Mucosa of gallbladder (tissue), 1 donor: ENCODE measurements around the gene PPP1CA. TPM values are rescaled to one million over a fixed set of nuclear protein-coding genes. Genes with fewer than 3 reads are reported as not detected.
"Not testable (repeated sequence)": the region's sequence is repeated elsewhere in the genome, so short reads cannot be mapped to it uniquely, and the experiment has no call there.

ENCODE experiments used
- DNase-seq: peaks from one replicate; pipeline ENCODE4 v3.0.0-alpha.2; 2020; ENCODE audit warnings: low spot score
- total RNA-seq: library from RNA; stranded (reverse); gene quantifications from one replicate; pipeline ENCODE4 v1.2.1, GENCODE V29; 2021
- donor health status: DM: no; HTN: no; CAD: no.

Gene PPP1CA
- total RNA-seq, 1 donor from 2014 or later: 140 TPM

GRCh38 chr11:67404515-67405195 lies 3.0 kb upstream of the PPP1CA start:
- DNase-seq: no peak

- DNase-seq: not testable (repeated sequence)
These were observed 1.4 kb upstream of the PPP1CA start for GRCh38 chr11:67403085-67403484.

- not testable (repeated sequence) for DNase-seq
These were observed 658 bp upstream of the PPP1CA start for GRCh38 chr11:67402192-67402839.

- no peak for DNase-seq
These were observed 640 bp downstream of the PPP1CA start for GRCh38 chr11:67400942-67401494.

GRCh38 chr11:67400251-67400941 lies 1.3 kb downstream of the PPP1CA start:
- DNase-seq: peak; percentile 48

- no peak for DNase-seq
These were observed 2.7 kb downstream of the PPP1CA start for GRCh38 chr11:67398661-67399563.

GRCh38 chr11:67397986-67398660 lies 3.5 kb downstream of the PPP1CA start:
- no peak for DNase-seq

- DNase-seq: no peak
These were observed 4.1 kb downstream of the PPP1CA start for GRCh38 chr11:67397536-67397935.

GRCh38 chr11:67396587-67397389 lies 4.9 kb downstream of the PPP1CA start:
- DNase-seq: no peak

- DNase-seq: no peak
These were observed 5.4 kb downstream of the PPP1CA start for GRCh38 chr11:67396259-67396581.

- DNase-seq: no peak
These were observed 6.0 kb downstream of the PPP1CA start for GRCh38 chr11:67395555-67396258.

- no peak for DNase-seq
These were observed 7.7 kb downstream of the PPP1CA start for GRCh38 chr11:67393990-67394389.

- no peak for DNase-seq
These were observed 8.2 kb downstream of the PPP1CA start for GRCh38 chr11:67393437-67393836.

- DNase-seq: no peak
These were observed 9.4 kb downstream of the PPP1CA start for GRCh38 chr11:67392183-67392715.

- DNase-seq: peak; percentile 96
These were observed 10.1 kb downstream of the PPP1CA start, which contains the start of gene RAD9A for GRCh38 chr11:67391304-67392182. Gene RAD9A, plus strand, starts transcription at chr11:67391986. Its CDS starts 59 bp downstream, at chr11:67392045.

- DNase-seq: no peak
These were observed 10.7 kb downstream of the PPP1CA start for GRCh38 chr11:67390947-67391303.

- DNase-seq: no peak
These were observed 12.2 kb downstream of the PPP1CA start for GRCh38 chr11:67389477-67389876.

GRCh38 chr11:67387518-67387917 lies 14.1 kb downstream of the PPP1CA start:
- DNase-seq: no peak
